WTC11 (cell line): ENCODE results near the gene PREX1. TPM values are rescaled to one million over a fixed set of nuclear protein-coding genes. Genes with fewer than 3 reads are reported as not detected.

Experiments
- ATAC-seq: fragments of 200-7000 bp; cut with Tn5 transposase; 2 replicates; pipeline ENCODE4 v1.10.0; 2021; ENCODE audit warnings: mild to moderate bottlenecking, moderate library complexity
- CTCF ChIA-PET: fragments of 300-600 bp; sonication (Branson Sonifier 250); formaldehyde crosslinking; loops from one replicate; lab custom pipeline; 2021; ENCODE audit warnings: antibody characterized with exemption; lab: Charles Lee
- POLR2A ChIA-PET: fragments of 350-600 bp; sonication (Branson Sonifier 250); formaldehyde crosslinking; loops from one replicate; lab custom pipeline; 2021; ENCODE audit warnings: antibody characterized with exemption; lab: Charles Lee
- DNase-seq: peaks from one replicate; pipeline ENCODE4 v3.0.0; 2021; ENCODE audit warnings: low spot score
- H3K27ac Mint-ChIP-seq: 2 replicates; pipeline ENCODE4 v1.8.0; 2021; ENCODE audit warnings: mixed read lengths
- H3K27me3 Mint-ChIP-seq: 2 replicates; pipeline ENCODE4 v1.8.0; 2021; ENCODE audit warnings: low read depth, mild to moderate bottlenecking, moderate library complexity, mixed read lengths
- H3K36me3 Mint-ChIP-seq: 2 replicates; pipeline ENCODE4 v1.8.0; 2021; ENCODE audit warnings: mixed read lengths
- H3K4me1 Mint-ChIP-seq: 2 replicates; pipeline ENCODE4 v1.8.0; 2022; ENCODE audit warnings: mixed read lengths
- H3K4me3 Mint-ChIP-seq: 2 replicates; pipeline ENCODE4 v1.8.0; 2021; ENCODE audit warnings: mild to moderate bottlenecking, moderate library complexity, mixed read lengths
- H3K9me3 Mint-ChIP-seq: 2 replicates; pipeline ENCODE4 v1.8.0; 2021; ENCODE audit warnings: mixed read lengths
- ARID4B ChIP-seq: sonication (generic); formaldehyde crosslinking; IDR thresholded peaks from 2 replicates; pipeline ENCODE4 v1.8.0; 2023; ENCODE audit warnings: missing genetic modification reagents, mild to moderate bottlenecking, borderline replicate concordance
- ATF1 ChIP-seq: sonication (generic); formaldehyde crosslinking; IDR thresholded peaks from 2 replicates; pipeline ENCODE4 v1.8.1; 2023; ENCODE audit warnings: mild to moderate bottlenecking, moderate library complexity, missing genetic modification reagents
- HMGA2 ChIP-seq: fragments of 250-450 bp; sonication (Bioruptor Pico); IDR thresholded peaks from 2 replicates; pipeline ENCODE4 v1.4.0; 2021; ENCODE audit warnings: mild to moderate bottlenecking, moderate library complexity
- NFATC4 ChIP-seq: fragments of 250-450 bp; sonication (Bioruptor Pico); IDR thresholded peaks from 2 replicates; pipeline ENCODE4 v1.9.0; 2021; ENCODE audit warnings: mild to moderate bottlenecking
- SMAD4 ChIP-seq: sonication (generic); formaldehyde crosslinking; IDR thresholded peaks from 2 replicates; pipeline ENCODE4 v1.8.0; 2022; ENCODE audit warnings: mild to moderate bottlenecking, missing genetic modification reagents
- SP1 ChIP-seq: sonication (generic); formaldehyde crosslinking; conservative IDR thresholded peaks from 2 replicates; pipeline ENCODE4 v1.8.1; 2022; ENCODE audit warnings: missing genetic modification reagents
- TEAD1 ChIP-seq: sonication (generic); formaldehyde crosslinking; IDR thresholded peaks from 2 replicates; pipeline ENCODE4 v1.8.0; 2022; ENCODE audit warnings: mild to moderate bottlenecking, missing genetic modification reagents
- USF1 ChIP-seq: sonication (generic); formaldehyde crosslinking; IDR thresholded peaks from 2 replicates; pipeline ENCODE4 v1.8.0; 2022; ENCODE audit warnings: mild to moderate bottlenecking, missing genetic modification reagents
- ZNF121 ChIP-seq: sonication (generic); formaldehyde crosslinking; IDR thresholded peaks from 2 replicates; pipeline ENCODE4 v1.8.0; 2023; ENCODE audit warnings: missing genetic modification reagents
- ZNF232 ChIP-seq: sonication (generic); formaldehyde crosslinking; IDR thresholded peaks from 2 replicates; pipeline ENCODE4 v1.8.0; 2022; ENCODE audit warnings: mild to moderate bottlenecking, missing genetic modification reagents
- ZNF532 ChIP-seq: fragments of 250-450 bp; sonication (Bioruptor Pico); IDR thresholded peaks from 2 replicates; pipeline ENCODE4 v1.9.0; 2021; ENCODE audit warnings: mild to moderate bottlenecking, borderline replicate concordance
- total RNA-seq: library from RNA; stranded (reverse); gene quantifications from 3 replicates; pipeline ENCODE4 v1.2.3, GENCODE V29; 2021

Gene PREX1
- total RNA-seq, 1 experiment from 2014 or later: 17.3 TPM

GRCh38 chr20:48849299-48849698 is 21.5 kb upstream of the PREX1 start:
- H3K4me1 Mint-ChIP-seq: peaks cover 19% of the 10 kb centered on the region
- no peak for TF ChIP-seq ARID4B (CRISPR knock-in tag)
- no peak for TF ChIP-seq TEAD1 (CRISPR knock-in tag)
- TF ChIP-seq SMAD4: no peak
- TF ChIP-seq ZNF121 (CRISPR knock-in tag): no peak
- TF ChIP-seq NFATC4 (CRISPR knock-in tag): no peak
- no peak for TF ChIP-seq ATF1
- TF ChIP-seq, all 79 proteins: peak for 0
- Mint-ChIP-seq H3K36me3 (no peaks in the 10 kb centered on the region), H3K27ac (no peak overlapping the region), H3K4me3 (no peak overlapping the region), H3K9me3 (peaks cover 5% of the 10 kb centered on the region), H3K27me3 (no peaks in the 10 kb centered on the region)
- ATAC-seq: no peak
- no peak for DNase-seq
- ChIA-PET POLR2A (no interaction called here), CTCF (interaction anchor here (2.0 kb wide), 1 partner anchor 192 kb away, joined by 15 read pairs; no protein-coding TSS in a partner anchor)

GRCh38 chr20:48847498-48848205 is 19.9 kb upstream of the PREX1 start:
- Mint-ChIP-seq H3K27me3 (no peaks in the 10 kb centered on the region), H3K27ac (no peak overlapping the region), H3K4me3 (no peak overlapping the region), H3K36me3 (no peaks in the 10 kb centered on the region), H3K4me1 (peaks cover 12% of the 10 kb centered on the region), H3K9me3 (peaks cover 8% of the 10 kb centered on the region)
- DNase-seq (no peak), ATAC-seq (no peak)
- ChIA-PET POLR2A (no interaction called here), CTCF (interaction anchor here (1.1 kb wide), 1 partner anchor 190 kb away, joined by 5 read pairs; no protein-coding TSS in a partner anchor)
- TF ChIP-seq ZNF532 (CRISPR knock-in tag) (no peak), USF1 (CRISPR knock-in tag) (no peak), ZNF232 (CRISPR knock-in tag) (no peak), HMGA2 (CRISPR knock-in tag) (no peak), SP1 (CRISPR knock-in tag) (no peak)
